PC-3 (cell line): Measurements from ENCODE around the gene TTC27. TPM values are rescaled to one million over a fixed set of nuclear protein-coding genes. Genes with fewer than 3 reads are reported as not detected.

Source experiments
- ATAC-seq: fragments of 200-7000 bp; cut with Tn5 transposase; 2 replicates; pipeline ENCODE4 v1.9.1; 2020; ENCODE audit warnings: mild to moderate bottlenecking, moderate library complexity
- BruUV-seq: library from RNA; stranded (reverse); fragments of 400-500 nt; replicated peaks from 2 replicates; lab custom pipeline; 2021; lab: Mats Ljungman, UMichigan
- CTCF ChIA-PET: fragments of 300-600 bp; sonication (Branson Sonifier 250); formaldehyde crosslinking; loops from one replicate; lab custom pipeline; 2022; ENCODE audit warnings: antibody characterized with exemption; lab: Charles Lee
- POLR2A ChIA-PET: fragments of 300-600 bp; sonication (Branson Sonifier 250); formaldehyde crosslinking; loops from one replicate; lab custom pipeline; 2022; ENCODE audit warnings: antibody characterized with exemption; ENCODE audit not compliant: unreplicated experiment; lab: Charles Lee
- DNase-seq: peaks from one replicate; pipeline ENCODE4 v3.0.0-alpha.2; 2015
- H2AFZ ChIP-seq: fragments of 300-600 bp; sonication (generic); 2 replicates; pipeline ENCODE4 v1.6.0; 2016; ENCODE audit warnings: antibody characterized with exemption, low read length
- H3F3A ChIP-seq: fragments of 300-600 bp; sonication (generic); one replicate; pipeline ENCODE4 v1.6.0; 2017; ENCODE audit warnings: antibody characterized with exemption, low read length, control low read depth, mild to moderate bottlenecking; ENCODE audit not compliant: unreplicated experiment
- H3K27ac ChIP-seq: fragments of 300-600 bp; sonication (generic); 2 replicates; pipeline ENCODE4 v1.5.1; 2016; ENCODE audit warnings: mild to moderate bottlenecking, low read length
- H3K27me3 ChIP-seq: fragments of 300-600 bp; sonication (generic); 2 replicates; pipeline ENCODE4 v1.6.1; 2016; ENCODE audit warnings: low read length, mixed read lengths
- H3K36me3 ChIP-seq: fragments of 300-600 bp; sonication (generic); 2 replicates; pipeline ENCODE4 v1.6.1; 2016; ENCODE audit warnings: low read depth, mixed run types, low read length, mixed read lengths
- H3K4me1 ChIP-seq: fragments of 300-600 bp; sonication (generic); 2 replicates; pipeline ENCODE4 v1.5.1; 2016; ENCODE audit warnings: low read length; ENCODE audit not compliant: insufficient read depth
- H3K4me2 ChIP-seq: fragments of 300-600 bp; sonication (generic); 2 replicates; pipeline ENCODE4 v1.6.0; 2016; ENCODE audit warnings: low read length
- H3K4me3 ChIP-seq: fragments of 300-600 bp; sonication (generic); 2 replicates; pipeline ENCODE4 v1.5.1; 2016; ENCODE audit warnings: mild to moderate bottlenecking, low read length, mixed read lengths
- H3K79me2 ChIP-seq: fragments of 300-600 bp; sonication (generic); 2 replicates; pipeline ENCODE4 v1.6.1; 2017; ENCODE audit warnings: low read length, mixed read lengths
- H3K9ac ChIP-seq: fragments of 300-600 bp; sonication (generic); 2 replicates; pipeline ENCODE4 v1.6.0; 2016; ENCODE audit warnings: mild to moderate bottlenecking, low read length
- H3K9me2 ChIP-seq: fragments of 300-600 bp; sonication (generic); replicated peaks from 2 replicates; pipeline ENCODE4 v1.6.1; 2016; ENCODE audit warnings: mixed run types, low read length, mixed read lengths
- H3K9me3 ChIP-seq: fragments of 300-600 bp; sonication (generic); 2 replicates; pipeline ENCODE4 v1.6.1; 2016; ENCODE audit warnings: low read length, mixed read lengths
- H4K20me1 ChIP-seq: fragments of 300-600 bp; sonication (generic); 2 replicates; pipeline ENCODE4 v1.6.1; 2016; ENCODE audit warnings: low read length, mixed read lengths
- CTCF ChIP-seq: fragments of 300-600 bp; sonication (generic); conservative IDR thresholded peaks from 2 replicates; pipeline ENCODE4 v1.5.1; 2017; ENCODE audit warnings: antibody characterized with exemption, low read depth, mild to moderate bottlenecking, low read length
- EZH2 ChIP-seq: fragments of 300-600 bp; sonication (generic); IDR thresholded peaks from one replicate; pipeline ENCODE4 v1.6.1; 2017; ENCODE audit warnings: antibody characterized with exemption, mild to moderate bottlenecking, low read length; ENCODE audit not compliant: unreplicated experiment
- EZH2phosphoT487 ChIP-seq: fragments of 300-600 bp; sonication (generic); IDR thresholded peaks from 2 replicates; pipeline ENCODE4 v1.6.1; 2018; ENCODE audit warnings: mild to moderate bottlenecking, antibody characterized with exemption, low read length, borderline replicate concordance
- intact Hi-C: fragments of 100-400 bp; cut with micrococcal nuclease; formaldehyde crosslinking; loops from 2 replicates; pipeline ENCODE4 v1.9.0; 2023
- total RNA-seq: library from RNA; depleted of rRNA; stranded (reverse); fragments of >200 nt; gene quantifications from 2 replicates; pipeline ENCODE4 v1.2.3, GENCODE V29; 2014

TTC27 gene
- total RNA-seq, 1 experiment from 2014 or later: 33.0 TPM

- no peaks in the 10 kb centered on the region for H4K20me1 ChIP-seq
- no peak for DNase-seq
- no peak overlapping the region for H3K9ac ChIP-seq
- no peaks in the 10 kb centered on the region for H3F3A ChIP-seq
- no peak overlapping the region for H3K4me3 ChIP-seq
- peaks cover 21% of the 10 kb centered on the region for H3K4me1 ChIP-seq
- no peak overlapping the region for H3K27ac ChIP-seq
- no peak overlapping the region for H2AFZ ChIP-seq
- no peaks in the 10 kb centered on the region for H3K36me3 ChIP-seq
- H3K79me2 ChIP-seq: no peaks in the 10 kb centered on the region
- POLR2A ChIA-PET: no interaction called here
- H3K4me2 ChIP-seq: no peak overlapping the region
- CTCF ChIA-PET: no interaction called here
- H3K27me3 ChIP-seq: no peaks in the 10 kb centered on the region
- no peaks in the 10 kb centered on the region for H3K9me3 ChIP-seq
- intact Hi-C loops: no loop called here
- BruUV-seq: no TSS peak
- ATAC-seq: no peak
- TF ChIP-seq CTCF (no peak), EZH2phosphoT487 (no peak), EZH2 (no peak)
- no peaks in the 10 kb centered on the region for H3K9me2 ChIP-seq
These were observed 173.9 kb downstream of the TTC27 start for GRCh38 chr2:32801741-32802140.

GRCh38 chr2:32802877-32803276, 175.0 kb downstream of the TTC27 start:
- no TSS peak for BruUV-seq
- no peaks in the 10 kb centered on the region for H3K79me2 ChIP-seq
- no peaks in the 10 kb centered on the region for H3K36me3 ChIP-seq
- H3K4me2 ChIP-seq: no peak overlapping the region
- H3K27me3 ChIP-seq: no peaks in the 10 kb centered on the region
- ChIA-PET CTCF (no interaction called here), POLR2A (no interaction called here)
- intact Hi-C loops: no loop called here
- peaks cover 30% of the 10 kb centered on the region for H3K4me1 ChIP-seq
- no peaks in the 10 kb centered on the region for H3K9me3 ChIP-seq
- H3K4me3 ChIP-seq: no peak overlapping the region
- H4K20me1 ChIP-seq: no peaks in the 10 kb centered on the region
- no peaks in the 10 kb centered on the region for H3F3A ChIP-seq
- H3K9ac ChIP-seq: no peak overlapping the region
- DNase-seq (no peak), ATAC-seq (no peak)
- no peak overlapping the region for H2AFZ ChIP-seq
- no peak overlapping the region for H3K27ac ChIP-seq
- no peaks in the 10 kb centered on the region for H3K9me2 ChIP-seq
- TF ChIP-seq EZH2 (no peak), CTCF (no peak), EZH2phosphoT487 (no peak)

- no peak for DNase-seq
- POLR2A ChIA-PET: no interaction called here
These were observed 176.4 kb downstream of the TTC27 start for GRCh38 chr2:32804205-32804604.

More at GRCh38 chr2:32804205-32804604, 176.4 kb downstream of the TTC27 start:
- H3K36me3 ChIP-seq: no peaks in the 10 kb centered on the region
- H2AFZ ChIP-seq: no peak overlapping the region
- H3K4me1 ChIP-seq: peaks cover 30% of the 10 kb centered on the region
- no peaks in the 10 kb centered on the region for H3K9me2 ChIP-seq
- H3K4me3 ChIP-seq: no peak overlapping the region
- intact Hi-C loops: no loop called here
- H3K4me2 ChIP-seq: no peak overlapping the region
- no peaks in the 10 kb centered on the region for H4K20me1 ChIP-seq
- no peaks in the 10 kb centered on the region for H3K79me2 ChIP-seq
- H3K27ac ChIP-seq: no peak overlapping the region
- CTCF ChIA-PET: no interaction called here
- H3K9me3 ChIP-seq: no peaks in the 10 kb centered on the region
- no peaks in the 10 kb centered on the region for H3K27me3 ChIP-seq
- H3F3A ChIP-seq: no peaks in the 10 kb centered on the region
- no peak overlapping the region for H3K9ac ChIP-seq
- ATAC-seq: no peak
- BruUV-seq: no TSS peak
- no peak for TF ChIP-seq EZH2phosphoT487
- TF ChIP-seq CTCF: no peak
- TF ChIP-seq EZH2: no peak
